Measurements from ENCODE around the gene HS3ST2. TPM values are rescaled to one million over a fixed set of nuclear protein-coding genes. Genes with fewer than 3 reads are reported as not detected.

Gene HS3ST2
- total RNA-seq, 3 donors from 2014 or later = 0.33 to 9.1 (median 7.3) TPM

- Histone ChIP-seq H3K9me3 (no peaks in the 10 kb centered on the region), H3K4me3 (no peak overlapping the region), H3K27me3 (peaks cover 0 to 2% of the 10 kb centered on the region in 2 donors), H3K4me1 (no peaks in the 10 kb centered on the region), H3K27ac (no peak overlapping the region), H3K36me3 (no peaks in the 10 kb centered on the region)
- TF ChIP-seq POLR2A (IDR thresholded peaks at IDR 0.05) (no peak), POLR2AphosphoS5 (IDR thresholded peaks at IDR 0.05) (no peak), CTCF (IDR thresholded peaks at IDR 0.05) (no peak)
- DNase-seq (ENCODE audit: low spot score in 2 of 2) = no peak
- intact Hi-C loops (cut with DNase I; ENCODE audit: low total_unique reads) = no loop called here
Measured at GRCh38 chr16:22926105-22926751, 112.3 kb downstream of the HS3ST2 start.

- TF ChIP-seq POLR2AphosphoS5 (IDR thresholded peaks at IDR 0.05) (no peak), POLR2A (IDR thresholded peaks at IDR 0.05) (no peak), CTCF (IDR thresholded peaks at IDR 0.05) (no peak)
- no peaks in the 10 kb centered on the region for H3K4me1 ChIP-seq
- no peak for DNase-seq (ENCODE audit: low spot score in 2 of 2)
- no peaks in the 10 kb centered on the region for H3K36me3 ChIP-seq
- H3K9me3 ChIP-seq = no peaks in the 10 kb centered on the region
- peaks cover 0 to 1% of the 10 kb centered on the region in 2 donors for H3K27me3 ChIP-seq
- H3K4me3 ChIP-seq = no peak overlapping the region
- no peak overlapping the region for H3K27ac ChIP-seq
- intact Hi-C loops (cut with DNase I; ENCODE audit: low total_unique reads) = no loop called here
Measured at GRCh38 chr16:22927306-22927705, 113.3 kb downstream of the HS3ST2 start.

DNA sequence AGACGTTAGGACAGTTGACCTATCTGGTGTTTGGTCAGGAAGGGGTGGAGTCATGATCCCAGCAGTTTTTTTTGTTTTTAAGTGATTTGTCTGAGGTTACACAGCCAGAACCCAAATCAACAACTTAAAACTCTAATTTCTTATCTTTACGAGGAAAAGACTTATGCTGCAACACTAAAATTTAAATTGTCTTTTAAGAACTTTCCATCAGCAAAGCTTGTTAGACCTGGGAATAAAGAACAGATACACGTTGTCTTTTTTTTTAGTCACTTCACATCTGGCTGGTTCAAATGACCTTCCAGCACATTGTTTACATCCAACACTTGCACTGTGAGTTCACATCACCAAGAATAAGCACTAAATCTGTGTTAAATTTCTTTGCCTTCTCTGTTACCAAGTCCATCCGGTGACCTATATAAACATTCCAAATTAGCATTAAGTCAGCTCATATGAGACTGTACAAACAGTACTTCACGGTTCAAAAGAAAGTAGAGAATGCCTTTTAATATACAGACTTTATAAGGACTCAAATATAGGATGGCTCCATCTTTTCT is 115.0 kb downstream of the HS3ST2 start:
- Histone ChIP-seq H3K9me3 (no peaks in the 10 kb centered on the region), H3K36me3 (no peaks in the 10 kb centered on the region), H3K4me3 (no peak overlapping the region), H3K4me1 (no peaks in the 10 kb centered on the region), H3K27me3 (peaks cover 0 to 7% of the 10 kb centered on the region in 2 donors), H3K27ac (no peak overlapping the region)
- no peak for DNase-seq (ENCODE audit: low spot score in 2 of 2)
- intact Hi-C loops (cut with DNase I; ENCODE audit: low total_unique reads) = no loop called here
- TF ChIP-seq CTCF (IDR thresholded peaks at IDR 0.05) (no peak), POLR2AphosphoS5 (IDR thresholded peaks at IDR 0.05) (no peak), POLR2A (IDR thresholded peaks at IDR 0.05) (no peak)

GRCh38 chr16:22929461-22929860 is 115.5 kb downstream of the HS3ST2 start:
- H3K4me1 ChIP-seq = no peaks in the 10 kb centered on the region
- TF ChIP-seq CTCF (IDR thresholded peaks at IDR 0.05) (no peak), POLR2A (IDR thresholded peaks at IDR 0.05) (no peak), POLR2AphosphoS5 (IDR thresholded peaks at IDR 0.05) (no peak)
- H3K4me3 ChIP-seq = no peak overlapping the region
- H3K9me3 ChIP-seq = no peaks in the 10 kb centered on the region
- H3K27me3 ChIP-seq = peaks cover 0 to 7% of the 10 kb centered on the region in 2 donors
- H3K36me3 ChIP-seq = no peaks in the 10 kb centered on the region
- H3K27ac ChIP-seq = no peak overlapping the region
- no peak for DNase-seq (ENCODE audit: low spot score in 2 of 2)
- intact Hi-C loops (cut with DNase I; ENCODE audit: low total_unique reads) = no loop called here

DNA sequence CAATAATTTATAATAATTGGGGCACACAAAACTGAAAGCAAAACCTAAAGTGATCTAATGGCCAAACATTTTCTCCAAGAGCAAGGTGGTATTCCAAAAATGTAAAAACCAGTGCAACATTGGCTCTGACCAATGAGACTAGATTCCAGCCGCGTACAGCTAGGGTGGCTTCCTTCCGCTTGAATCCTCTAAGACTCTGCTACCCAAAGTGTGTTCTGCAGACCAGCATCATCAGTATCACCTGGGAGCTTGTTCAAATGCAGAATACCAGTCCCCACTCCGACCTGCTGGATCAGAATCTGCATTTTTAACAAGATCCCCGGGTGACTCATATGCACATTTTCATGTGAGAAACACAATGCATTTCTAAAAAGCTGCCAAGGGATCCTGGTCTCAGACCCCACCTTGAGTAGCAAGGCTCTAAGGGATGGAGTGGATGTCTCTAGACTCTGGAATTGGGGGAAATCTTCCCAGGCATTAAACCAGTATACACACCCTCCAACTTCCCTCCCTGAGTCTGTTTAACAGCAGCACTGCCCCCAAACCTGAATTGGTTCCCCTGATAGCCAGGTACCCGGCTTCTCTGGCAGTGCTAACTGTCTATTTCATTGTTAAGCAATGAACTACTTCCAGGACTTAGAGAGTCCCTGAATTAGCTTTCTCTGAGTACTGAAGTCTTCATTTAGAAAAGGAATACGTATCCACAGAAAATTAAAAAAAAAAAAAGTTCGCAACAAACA is 118.2 kb downstream of the HS3ST2 start:
- TF ChIP-seq POLR2AphosphoS5 (IDR thresholded peaks at IDR 0.05) = no peak
- no peak for TF ChIP-seq POLR2A (IDR thresholded peaks at IDR 0.05)
- no peak for TF ChIP-seq CTCF (IDR thresholded peaks at IDR 0.05)
- no peak for DNase-seq (ENCODE audit: low spot score in 2 of 2)
- peaks cover 0 to 9% of the 10 kb centered on the region in 2 donors for H3K27me3 ChIP-seq
- no peak overlapping the region for H3K27ac ChIP-seq
- no peaks in the 10 kb centered on the region for H3K9me3 ChIP-seq
- H3K36me3 ChIP-seq = no peaks in the 10 kb centered on the region
- no peak overlapping the region for H3K4me3 ChIP-seq
- intact Hi-C loops (cut with DNase I; ENCODE audit: low total_unique reads) = no loop called here
- no peaks in the 10 kb centered on the region for H3K4me1 ChIP-seq

Data from breast epithelium (tissue), 4 donors.